ENCODE data around the gene CD22.

CD22 gene

GRCh38 chr19:35298561-35298972 is 30.4 kb upstream of the CD22 start:
- H3K4me2 ChIP-seq (ENCODE audit: low read length), result no peak overlapping the region

GRCh38 chr19:35299523-35300338 is 29.3 kb upstream of the CD22 start:
- Histone ChIP-seq H3K4me1 (ENCODE audit: control insufficient read depth, low read length) (peaks cover 54% of the 10 kb centered on the region), H3K9me3 (ENCODE audit: control insufficient read depth, insufficient read depth, low read length) (no peaks in the 10 kb centered on the region), H3K4me3 (ENCODE audit: low read length) (no peak overlapping the region), H3K79me2 (ENCODE audit: control insufficient read depth, low read length) (no peaks in the 10 kb centered on the region), H3K27me3 (ENCODE audit: control insufficient read depth, low read length) (no peaks in the 10 kb centered on the region), H4K20me1 (ENCODE audit: control insufficient read depth, insufficient read depth, low read depth, low read length) (no peaks in the 10 kb centered on the region), H3K9me2 (replicated peaks; ENCODE audit: control insufficient read depth, low read length) (no peaks in the 10 kb centered on the region), H3K4me2 (ENCODE audit: low read length) (no peak overlapping the region), H3F3A (ENCODE audit: control insufficient read depth, insufficient read depth) (peaks cover 27% of the 10 kb centered on the region), H3K27ac (ENCODE audit: low read depth, low read length) (no peak overlapping the region), H3K36me3 (ENCODE audit: control insufficient read depth, low read length) (no peaks in the 10 kb centered on the region)
- TF ChIP-seq CTCF (IDR thresholded peaks at IDR 0.05; ENCODE audit: low read depth, low read length, poor library complexity, severe bottlenecking), result no peak
- no peak for TF ChIP-seq EZH2phosphoT487 (IDR thresholded peaks at IDR 0.05; ENCODE audit: borderline replicate concordance, low read length)

More at GRCh38 chr19:35298561-35298972, 30.4 kb upstream of the CD22 start:
- no peaks in the 10 kb centered on the region for H3K9me3 ChIP-seq (ENCODE audit: control insufficient read depth, insufficient read depth, low read length)
- no peaks in the 10 kb centered on the region for H3K36me3 ChIP-seq (ENCODE audit: control insufficient read depth, low read length)
- no peaks in the 10 kb centered on the region for H4K20me1 ChIP-seq (ENCODE audit: control insufficient read depth, insufficient read depth, low read depth, low read length)
- no peak overlapping the region for H3K27ac ChIP-seq (ENCODE audit: low read depth, low read length)
- no peak for TF ChIP-seq CTCF (IDR thresholded peaks at IDR 0.05; ENCODE audit: low read depth, low read length, poor library complexity, severe bottlenecking)
- no peak for TF ChIP-seq EZH2phosphoT487 (IDR thresholded peaks at IDR 0.05; ENCODE audit: borderline replicate concordance, low read length)
- no peaks in the 10 kb centered on the region for H3K79me2 ChIP-seq (ENCODE audit: control insufficient read depth, low read length)
- peaks cover 59% of the 10 kb centered on the region for H3K4me1 ChIP-seq (ENCODE audit: control insufficient read depth, low read length)
- H3K4me3 ChIP-seq (ENCODE audit: low read length), result no peak overlapping the region
- peaks cover 32% of the 10 kb centered on the region for H3F3A ChIP-seq (ENCODE audit: control insufficient read depth, insufficient read depth)
- no peaks in the 10 kb centered on the region for H3K27me3 ChIP-seq (ENCODE audit: control insufficient read depth, low read length)
- H3K9me2 ChIP-seq (replicated peaks; ENCODE audit: control insufficient read depth, low read length), result no peaks in the 10 kb centered on the region

- H3K9me3 ChIP-seq (ENCODE audit: control insufficient read depth, insufficient read depth, low read length), result no peaks in the 10 kb centered on the region
- TF ChIP-seq EZH2phosphoT487 (IDR thresholded peaks at IDR 0.05; ENCODE audit: borderline replicate concordance, low read length) (no peak), CTCF (IDR thresholded peaks at IDR 0.05; ENCODE audit: low read depth, low read length, poor library complexity, severe bottlenecking) (no peak)
- no peaks in the 10 kb centered on the region for H3K36me3 ChIP-seq (ENCODE audit: control insufficient read depth, low read length)
- no peaks in the 10 kb centered on the region for H3K27me3 ChIP-seq (ENCODE audit: control insufficient read depth, low read length)
- H3K4me3 ChIP-seq (ENCODE audit: low read length), result no peak overlapping the region
- no peak overlapping the region for H3K4me2 ChIP-seq (ENCODE audit: low read length)
- peaks cover 54% of the 10 kb centered on the region for H3K4me1 ChIP-seq (ENCODE audit: control insufficient read depth, low read length)
- H3K79me2 ChIP-seq (ENCODE audit: control insufficient read depth, low read length), result no peaks in the 10 kb centered on the region
- H3F3A ChIP-seq (ENCODE audit: control insufficient read depth, insufficient read depth), result peaks cover 22% of the 10 kb centered on the region
- no peak overlapping the region for H3K27ac ChIP-seq (ENCODE audit: low read depth, low read length)
- no peaks in the 10 kb centered on the region for H4K20me1 ChIP-seq (ENCODE audit: control insufficient read depth, insufficient read depth, low read depth, low read length)
- H3K9me2 ChIP-seq (replicated peaks; ENCODE audit: control insufficient read depth, low read length), result no peaks in the 10 kb centered on the region
Measured at GRCh38 chr19:35300339-35300649, 28.7 kb upstream of the CD22 start.

Data from DOHH2 (cell line).